Adrenal gland (tissue), 12 donors: ENCODE data around the gene GABRR2. TPM values are rescaled to one million over a fixed set of nuclear protein-coding genes. Genes with fewer than 3 reads are reported as not detected.
A peak's percentile ranks its signal among the peaks of the same experiment; 100 is the strongest.

Source experiments
- DNase-seq, 7 donors: peaks; one replicate each; pipeline ENCODE4 v3.0.0-alpha.2; 2019 to 2020
- H3K27ac ChIP-seq, 5 donors: fragments of 200-600 bp; sonication (generic) in 4 of 5; 1 replicate in 3 of 5; 2 replicates in 2 of 5; pipeline versions ENCODE4 v1.5.1 to v1.8.0; 2016 to 2020; ENCODE audit warnings: mild to moderate bottlenecking in 1 of 5
- H3K27me3 ChIP-seq: fragments of 200-600 bp; 2 replicates; pipeline ENCODE4 v1.8.0; 2021
- H3K36me3 ChIP-seq, 2 donors: fragments of 200-600 bp; replicated peaks in 1 of 2; 1 replicate in 1 of 2; 2 replicates in 1 of 2; pipeline versions ENCODE4 v1.5.1 to v1.8.0; 2018 to 2022
- H3K4me1 ChIP-seq, 2 donors: fragments of 200-600 bp; replicated peaks in 1 of 2; 1 replicate in 1 of 2; 2 replicates in 1 of 2; pipeline versions ENCODE4 v1.5.1 to v1.8.0; 2018 to 2021
- H3K4me3 ChIP-seq, 4 donors: fragments of 200-600 bp; sonication (generic) in 3 of 4; one replicate each; pipeline ENCODE4 v1.5.1; 2016 to 2018
- H3K9me3 ChIP-seq, 3 donors: fragments of 200-600 bp; sonication (generic) in 1 of 3; replicated peaks in 1 of 3; 1 replicate in 2 of 3; 2 replicates in 1 of 3; pipeline versions ENCODE4 v1.5.1 to v1.8.0; 2016 to 2021
- POLR2A ChIP-seq, 2 donors: fragments of 450-650 bp; IDR thresholded peaks; one replicate each; pipeline ENCODE4 v1.6.1; 2017; ENCODE audit warnings: antibody characterized with exemption in 2 of 2, mild to moderate bottlenecking in 2 of 2, moderate library complexity in 1 of 2
- WGBS, 4 donors: extraction: QIAGEN DNeasy Blood & Tissue Kit in 2 of 4; methylation state at CpG; one replicate each; pipeline versions ENCODE4 v1.1.5 to v1.1.7; 2013 to 2017; 5-methylcytosine and 5-hydroxymethylcytosine counted together
- intact Hi-C, 2 donors: fragments of 100-400 bp; cut with DNase I; formaldehyde crosslinking; loops; one replicate each; pipeline versions ENCODE4 v1.14.1 to v1.15.0; 2022 to 2023
- polyA plus RNA-seq, 3 donors: library from polyadenylated mRNA; stranded (reverse); fragments of 200-250 nt in 2 of 3; fragments of 350-450 nt in 1 of 3; fragmentation: Illumina TruSeq in 1 of 3; extraction: RNeasy Lipid Tissue Mini Kit (QIAGEN cat#74804) in 1 of 3; gene quantifications; one replicate each; pipeline ENCODE4 v1.2.3, GENCODE V29; 2013 to 2014
- total RNA-seq, 9 donors: library from RNA; depleted of rRNA in 4 of 9; stranded (reverse); fragments of >200 nt in 4 of 9; fragments of 120-200 nt in 1 of 9; fragmentation: NEBNext Ultra II Directional in 1 of 9; extraction: Animal tissue kit (Norgen Biotek cat#: 25700) in 1 of 9; gene quantifications; one replicate each; pipeline versions ENCODE4 v1.1.0 to v1.2.4, GENCODE V29; 2013 to 2023
- TF ChIP-seq, protein P1 (sequence below), 6 experiments: fragments of 450-650 bp in 4 of 6; fragments of 200-600 bp in 2 of 6; sonication (generic) in 1 of 6; IDR thresholded peaks; 1 replicate in 5 of 6; 2 replicates in 1 of 6; pipeline versions ENCODE4 v1.5.1 to v1.8.0; 2016 to 2021; ENCODE audit warnings: antibody characterized with exemption in 6 of 6, mild to moderate bottlenecking in 2 of 6, moderate library complexity in 1 of 6
- donor health status: healthy with polysubstance abuse.
- donor health status: Bipolar disorder and iron deficiency.
- donor health status: DM: yes; HTN: yes; CAD: no.
- donor health status: DM: no; HTN: no; CAD: no.
- donor health status: DM: no; HTN: no; CAD: no.
- donor health status: DM: yes; HTN: yes; CAD: no.

Gene GABRR2
- total and polyA plus RNA-seq, 12 donors = 0.17 to 2.4 (median 0.71) TPM; not detected in 2

DNA sequence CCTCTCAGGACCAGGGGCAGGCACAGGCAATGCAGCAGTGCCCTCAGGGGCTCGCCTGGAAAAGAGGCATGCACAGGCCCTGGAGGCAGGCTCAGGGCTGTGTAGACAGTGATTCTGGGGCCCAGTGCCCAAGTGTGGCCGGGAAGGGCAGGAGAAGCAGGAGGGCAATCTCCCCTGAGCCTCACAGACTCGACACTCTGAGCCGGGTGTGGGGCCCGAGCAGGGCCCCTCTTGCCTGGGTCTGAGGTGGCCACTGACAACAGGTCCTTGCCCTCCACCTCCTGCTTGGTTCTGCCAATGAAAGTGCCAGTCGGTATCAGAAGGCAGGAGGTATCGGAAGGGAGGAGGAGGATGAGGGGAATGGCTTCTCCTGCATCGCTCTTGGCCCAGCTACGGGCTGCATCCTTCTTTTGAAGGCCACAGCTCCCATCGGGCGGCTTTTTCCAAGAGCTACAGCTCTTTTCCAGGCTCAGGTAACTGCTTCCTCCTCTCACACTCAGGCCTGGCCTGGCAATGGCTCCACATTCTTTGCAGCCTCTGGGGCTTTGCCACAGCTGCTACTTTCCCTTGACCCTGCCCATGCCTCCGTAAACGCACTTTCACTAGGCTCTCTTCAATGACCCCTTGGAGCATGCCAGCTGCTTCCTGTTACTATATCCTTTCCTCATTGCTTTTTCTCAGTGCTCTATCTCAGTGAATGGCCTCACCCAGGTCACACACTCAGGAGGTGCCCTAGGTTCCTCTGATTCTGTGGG lies 24.5 kb downstream of the GABRR2 start:
- WGBS, 4 donors = 85 to 95% (median 92%) methylated on average over 9 to 13 of the region's 13 CpGs
- H3K27ac ChIP-seq = no peak overlapping the region
- no peaks in the 10 kb centered on the region for H3K9me3 ChIP-seq
- H3K4me3 ChIP-seq = no peak overlapping the region
- intact Hi-C loops = no loop called here
- H3K4me1 ChIP-seq = no peaks in the 10 kb centered on the region
- H3K27me3 ChIP-seq = no peaks in the 10 kb centered on the region
- H3K36me3 ChIP-seq = no peaks in the 10 kb centered on the region
- DNase-seq = peak in 1 of 7 donors; percentile 27
- no peak for TF ChIP-seq POLR2A (IDR thresholded peaks at IDR 0.05)
- TF ChIP-seq, protein P1, sequence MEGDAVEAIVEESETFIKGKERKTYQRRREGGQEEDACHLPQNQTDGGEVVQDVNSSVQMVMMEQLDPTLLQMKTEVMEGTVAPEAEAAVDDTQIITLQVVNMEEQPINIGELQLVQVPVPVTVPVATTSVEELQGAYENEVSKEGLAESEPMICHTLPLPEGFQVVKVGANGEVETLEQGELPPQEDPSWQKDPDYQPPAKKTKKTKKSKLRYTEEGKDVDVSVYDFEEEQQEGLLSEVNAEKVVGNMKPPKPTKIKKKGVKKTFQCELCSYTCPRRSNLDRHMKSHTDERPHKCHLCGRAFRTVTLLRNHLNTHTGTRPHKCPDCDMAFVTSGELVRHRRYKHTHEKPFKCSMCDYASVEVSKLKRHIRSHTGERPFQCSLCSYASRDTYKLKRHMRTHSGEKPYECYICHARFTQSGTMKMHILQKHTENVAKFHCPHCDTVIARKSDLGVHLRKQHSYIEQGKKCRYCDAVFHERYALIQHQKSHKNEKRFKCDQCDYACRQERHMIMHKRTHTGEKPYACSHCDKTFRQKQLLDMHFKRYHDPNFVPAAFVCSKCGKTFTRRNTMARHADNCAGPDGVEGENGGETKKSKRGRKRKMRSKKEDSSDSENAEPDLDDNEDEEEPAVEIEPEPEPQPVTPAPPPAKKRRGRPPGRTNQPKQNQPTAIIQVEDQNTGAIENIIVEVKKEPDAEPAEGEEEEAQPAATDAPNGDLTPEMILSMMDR (IDR thresholded peaks at IDR 0.05) = no peak

DNA sequence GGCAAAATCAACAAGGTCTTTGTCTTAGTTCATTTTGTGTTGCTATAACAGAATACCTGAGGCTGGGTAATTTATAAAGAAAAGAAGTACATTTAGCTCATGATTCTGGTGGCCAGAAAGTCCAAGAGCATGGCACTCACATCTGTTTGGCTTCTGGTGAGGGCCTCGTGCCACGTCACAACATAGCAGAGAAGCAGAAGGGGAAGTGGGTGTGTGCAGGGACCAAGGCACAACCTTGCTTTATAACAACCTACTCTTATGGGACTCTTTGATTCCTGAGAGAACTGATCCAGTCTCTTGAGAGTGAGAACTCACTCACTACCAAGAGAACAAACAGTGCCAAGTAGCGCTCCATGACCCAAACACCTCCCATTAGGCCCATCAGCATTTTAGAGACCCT lies 25.4 kb downstream of the GABRR2 start:
- Histone ChIP-seq H3K4me3 (no peak overlapping the region), H3K27ac (no peak overlapping the region), H3K36me3 (no peaks in the 10 kb centered on the region), H3K9me3 (no peaks in the 10 kb centered on the region), H3K4me1 (no peaks in the 10 kb centered on the region), H3K27me3 (no peaks in the 10 kb centered on the region)
- TF ChIP-seq, protein P1 (IDR thresholded peaks at IDR 0.05) = no peak
- no peak for TF ChIP-seq POLR2A (IDR thresholded peaks at IDR 0.05)
- intact Hi-C loops = no loop called here
- peak in 1 of 7 donors; percentile 14 for DNase-seq
- WGBS, 4 donors = 82 to 96% (median 83%) methylated on average over 3 of the region's 3 CpGs

DNA sequence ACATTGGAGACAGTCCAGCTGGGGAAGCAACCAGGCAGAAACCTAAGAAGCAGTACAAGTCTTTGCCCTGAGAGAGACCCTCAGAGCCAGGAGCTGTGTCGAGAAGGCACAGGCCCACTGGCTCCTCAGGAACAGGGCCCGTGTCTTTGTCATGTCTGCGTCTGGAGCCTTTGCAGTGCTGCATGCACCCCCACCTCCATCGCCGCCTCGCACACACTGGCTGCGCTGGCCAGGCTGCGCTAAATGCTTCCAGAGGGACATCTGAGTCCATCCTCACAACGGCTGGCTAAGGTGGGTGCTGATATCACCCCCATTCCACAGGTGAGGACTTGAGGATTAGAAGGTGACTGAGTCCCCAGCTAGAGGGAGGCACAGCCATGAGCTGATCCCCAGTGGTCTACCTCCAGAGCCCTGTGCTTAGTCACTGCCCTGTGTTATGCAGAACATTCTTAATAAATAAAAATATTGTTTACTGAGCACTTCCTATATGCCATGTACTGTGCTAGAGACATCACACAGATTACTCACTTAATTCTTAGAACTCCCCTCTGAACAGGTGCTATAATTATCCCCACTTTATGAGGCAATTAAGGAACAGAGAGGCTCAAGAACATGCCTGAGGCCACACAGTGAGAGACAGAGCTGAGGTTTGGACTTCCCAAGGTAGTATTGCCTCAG lies 27.6 kb downstream of the GABRR2 start:
- TF ChIP-seq POLR2A (IDR thresholded peaks at IDR 0.05) = no peak
- TF ChIP-seq, protein P1 (IDR thresholded peaks at IDR 0.05) = no peak
- 91 to 92% methylated on average over 9 of the region's 9 CpGs; no CpG with 5 or more reads in 2 of the 4 donors for WGBS, 4 donors
- no peaks in the 10 kb centered on the region for H3K36me3 ChIP-seq
- H3K27ac ChIP-seq = no peak overlapping the region
- peak in 1 of 7 donors; percentile 31 for DNase-seq
- H3K4me3 ChIP-seq = no peak overlapping the region
- intact Hi-C loops = no loop called here
- H3K9me3 ChIP-seq = no peaks in the 10 kb centered on the region
- no peaks in the 10 kb centered on the region for H3K27me3 ChIP-seq
- H3K4me1 ChIP-seq = no peaks in the 10 kb centered on the region

DNA sequence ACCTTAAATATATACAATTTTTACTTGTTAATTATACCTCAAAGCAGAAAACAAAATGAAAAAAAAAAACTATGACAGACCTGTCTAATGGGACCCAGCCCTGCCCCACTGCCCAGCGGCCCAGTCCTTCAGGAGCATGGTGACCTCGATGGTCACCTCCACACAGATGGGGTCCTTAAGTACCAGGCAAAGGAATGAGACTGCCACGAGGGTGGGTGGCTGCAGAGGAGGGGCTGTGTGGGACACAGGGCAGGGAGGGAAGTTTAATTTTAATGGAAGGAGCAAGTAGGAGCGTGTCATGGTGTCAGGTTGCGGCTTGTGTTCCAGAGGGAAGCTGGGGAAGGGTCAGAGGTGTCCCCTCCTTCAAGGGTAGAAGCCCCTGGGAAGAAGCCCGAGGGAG lies 28.6 kb downstream of the GABRR2 start:
- Histone ChIP-seq H3K9me3 (no peaks in the 10 kb centered on the region), H3K27ac (no peak overlapping the region), H3K4me1 (no peaks in the 10 kb centered on the region), H3K27me3 (no peaks in the 10 kb centered on the region), H3K4me3 (no peak overlapping the region), H3K36me3 (no peaks in the 10 kb centered on the region)
- DNase-seq = peak in 1 of 7 donors; percentile 29
- TF ChIP-seq, protein P1 (IDR thresholded peaks at IDR 0.05) = no peak
- TF ChIP-seq POLR2A (IDR thresholded peaks at IDR 0.05) = no peak
- WGBS, 4 donors = 72 to 85% (median 77%) methylated on average over 6 of the region's 6 CpGs
- intact Hi-C loops = no loop called here
